ENCODE data around the gene MACROH2A2. TPM values are rescaled to one million over a fixed set of nuclear protein-coding genes. Genes with fewer than 3 reads are reported as not detected.

MACROH2A2 gene
- total RNA-seq, 2 donors from 2014 or later: 177 to 187 TPM

- no peaks in the 10 kb centered on the region for H3K36me3 ChIP-seq (ENCODE audit: control insufficient read depth, insufficient read depth, low read length)
- no peak for DNase-seq
- Mint-ChIP-seq H3K4me3 (no peak overlapping the region), H3K27me3 (ENCODE audit: insufficient read depth) (no peaks in the 10 kb centered on the region), H3K27ac (no peak overlapping the region), H3K36me3 (ENCODE audit: low read depth) (peaks cover 19% of the 10 kb centered on the region), H3K4me1 (peaks cover 8% of the 10 kb centered on the region), H3K9me3 (peaks cover 2% of the 10 kb centered on the region)
- no peak for TF ChIP-seq CTCF (conservative IDR thresholded peaks at IDR 0.05)
- H3K27ac ChIP-seq (ENCODE audit: low read depth, low read length): no peak overlapping the region
- H3K4me1 ChIP-seq (ENCODE audit: control insufficient read depth, insufficient read depth, low read length): no peaks in the 10 kb centered on the region
- no peaks in the 10 kb centered on the region for H3K27me3 ChIP-seq (ENCODE audit: control insufficient read depth, insufficient read depth, low read length, poor library complexity, severe bottlenecking)
- H3K4me3 ChIP-seq (ENCODE audit: low read length): no peak overlapping the region
- no peaks in the 10 kb centered on the region for H3K9me3 ChIP-seq (ENCODE audit: control insufficient read depth, low read length)
- no peak overlapping the region for H3K9ac ChIP-seq (ENCODE audit: extremely low read depth, low read length, poor library complexity, severe bottlenecking)
- WGBS, 2 experiments (ENCODE audit: insufficient coverage in 1 of 2, insufficient read length in 1 of 2): 92% methylated on average over 6 to 8 of the region's 8 CpGs
Measured at GRCh38 chr10:70119623-70120022, 67.0 kb downstream of the MACROH2A2 start.

DNA sequence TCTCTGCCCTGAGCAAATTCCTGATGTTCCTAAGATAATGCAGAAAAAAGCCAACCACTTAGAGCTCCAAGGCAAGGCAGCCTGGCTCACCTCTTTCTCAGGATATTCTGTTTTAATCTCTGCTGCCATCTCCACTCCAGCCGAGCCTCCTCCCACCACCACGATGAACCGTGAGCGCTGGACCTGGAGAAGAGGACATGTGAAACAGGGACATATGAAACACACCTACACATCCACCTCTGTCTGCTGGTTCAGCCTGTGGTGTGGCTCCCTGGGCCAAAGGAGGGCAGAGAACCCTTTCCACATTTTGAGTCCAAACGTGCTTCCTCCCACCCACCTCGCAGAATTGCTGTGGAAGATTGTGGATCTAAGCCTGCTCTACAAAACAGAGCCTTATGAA lies 67.8 kb downstream of the MACROH2A2 start:
- Histone ChIP-seq H3K27me3 (ENCODE audit: control insufficient read depth, insufficient read depth, low read length, poor library complexity, severe bottlenecking) (no peaks in the 10 kb centered on the region), H3K36me3 (ENCODE audit: control insufficient read depth, insufficient read depth, low read length) (no peaks in the 10 kb centered on the region), H3K27ac (ENCODE audit: low read depth, low read length) (no peak overlapping the region), H3K4me3 (ENCODE audit: low read length) (no peak overlapping the region), H3K9me3 (ENCODE audit: control insufficient read depth, low read length) (no peaks in the 10 kb centered on the region), H3K9ac (ENCODE audit: extremely low read depth, low read length, poor library complexity, severe bottlenecking) (no peak overlapping the region), H3K4me1 (ENCODE audit: control insufficient read depth, insufficient read depth, low read length) (no peaks in the 10 kb centered on the region)
- no peak for TF ChIP-seq CTCF (conservative IDR thresholded peaks at IDR 0.05)
- no peaks in the 10 kb centered on the region for H3K27me3 Mint-ChIP-seq (ENCODE audit: insufficient read depth)
- no peak for DNase-seq
- 93 to 100% methylated on average over 2 to 6 of the region's 6 CpGs for WGBS, 2 experiments (ENCODE audit: insufficient coverage in 1 of 2, insufficient read length in 1 of 2)
- H3K27ac Mint-ChIP-seq: no peak overlapping the region
- no peak overlapping the region for H3K4me3 Mint-ChIP-seq
- peaks cover 8% of the 10 kb centered on the region for H3K4me1 Mint-ChIP-seq
- peaks cover 22% of the 10 kb centered on the region for H3K36me3 Mint-ChIP-seq (ENCODE audit: low read depth)
- peaks cover 2% of the 10 kb centered on the region for H3K9me3 Mint-ChIP-seq

DNA sequence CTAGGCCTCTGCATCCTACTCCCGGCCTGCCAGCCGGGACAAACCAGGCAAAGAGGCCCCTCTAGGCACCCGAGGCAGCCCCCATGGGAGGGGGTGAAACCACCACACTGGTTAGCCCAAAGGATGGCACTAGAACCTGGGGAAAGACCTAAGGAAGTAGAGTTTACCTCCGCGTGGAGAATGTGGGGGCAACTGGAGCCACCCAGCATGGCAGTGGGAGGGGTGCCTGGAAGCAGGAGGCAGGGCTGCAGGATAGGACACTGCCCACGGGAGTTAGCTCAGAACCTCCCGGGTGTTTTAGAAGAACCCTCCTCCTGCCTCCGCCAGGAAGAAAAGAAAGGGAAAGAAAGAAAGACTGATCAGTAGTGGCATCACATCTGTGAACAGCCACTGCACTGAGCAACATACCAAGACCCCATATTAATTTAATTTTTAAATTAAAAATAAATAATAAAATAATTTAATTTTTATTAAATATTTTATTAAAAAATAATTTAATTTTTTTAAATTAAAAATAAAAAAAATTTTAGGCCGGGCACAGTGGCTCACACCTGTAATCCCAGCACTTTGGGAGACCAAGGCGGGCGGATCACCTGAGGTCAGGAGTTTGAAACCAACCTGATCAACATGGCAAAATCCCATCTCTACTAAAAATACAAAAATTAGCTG lies 68.8 kb downstream of the MACROH2A2 start:
- Histone ChIP-seq H3K9me3 (ENCODE audit: control insufficient read depth, low read length) (no peaks in the 10 kb centered on the region), H3K4me3 (ENCODE audit: low read length) (no peak overlapping the region), H3K27me3 (ENCODE audit: control insufficient read depth, insufficient read depth, low read length, poor library complexity, severe bottlenecking) (no peaks in the 10 kb centered on the region), H3K9ac (ENCODE audit: extremely low read depth, low read length, poor library complexity, severe bottlenecking) (no peak overlapping the region), H3K4me1 (ENCODE audit: control insufficient read depth, insufficient read depth, low read length) (no peaks in the 10 kb centered on the region), H3K36me3 (ENCODE audit: control insufficient read depth, insufficient read depth, low read length) (no peaks in the 10 kb centered on the region), H3K27ac (ENCODE audit: low read depth, low read length) (no peak overlapping the region)
- Mint-ChIP-seq H3K4me3 (no peak overlapping the region), H3K27ac (no peak overlapping the region), H3K4me1 (peaks cover 2% of the 10 kb centered on the region), H3K27me3 (ENCODE audit: insufficient read depth) (no peaks in the 10 kb centered on the region), H3K36me3 (ENCODE audit: low read depth) (peaks cover 22% of the 10 kb centered on the region), H3K9me3 (peaks cover 2% of the 10 kb centered on the region)
- DNase-seq: no peak
- no peak for TF ChIP-seq CTCF (conservative IDR thresholded peaks at IDR 0.05)
- WGBS, 2 experiments (ENCODE audit: insufficient coverage in 1 of 2, insufficient read length in 1 of 2): 95 to 97% methylated on average over 6 to 11 of the region's 11 CpGs

All from endodermal cell (in vitro differentiated cells).